Measurements from ENCODE around the gene RETREG1.
"Not testable (repeated sequence)": the region's sequence is repeated elsewhere in the genome, so short reads cannot be mapped to it uniquely, and the experiment has no call there.

The RETREG1 gene

DNA sequence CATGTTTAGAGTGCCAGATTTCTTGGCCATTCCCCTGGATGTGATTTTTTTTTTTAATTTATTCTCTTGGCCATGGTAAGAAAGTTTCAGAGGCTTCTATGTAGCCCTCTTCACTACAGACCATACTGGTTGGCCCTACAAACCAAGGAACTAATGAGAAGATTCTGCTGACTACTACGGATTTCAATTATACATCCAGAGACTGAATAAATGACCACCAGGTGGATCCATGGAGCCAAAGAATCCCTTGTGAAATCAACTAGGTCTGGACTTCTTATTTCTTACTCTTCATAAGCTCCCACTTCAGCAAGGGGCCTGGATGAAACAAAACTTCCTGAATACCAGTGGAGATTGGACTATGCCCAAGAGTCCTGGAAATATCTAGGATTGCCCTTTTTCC is 178.8 kb downstream of the RETREG1 start:
- DNase-seq = no peak

DNA sequence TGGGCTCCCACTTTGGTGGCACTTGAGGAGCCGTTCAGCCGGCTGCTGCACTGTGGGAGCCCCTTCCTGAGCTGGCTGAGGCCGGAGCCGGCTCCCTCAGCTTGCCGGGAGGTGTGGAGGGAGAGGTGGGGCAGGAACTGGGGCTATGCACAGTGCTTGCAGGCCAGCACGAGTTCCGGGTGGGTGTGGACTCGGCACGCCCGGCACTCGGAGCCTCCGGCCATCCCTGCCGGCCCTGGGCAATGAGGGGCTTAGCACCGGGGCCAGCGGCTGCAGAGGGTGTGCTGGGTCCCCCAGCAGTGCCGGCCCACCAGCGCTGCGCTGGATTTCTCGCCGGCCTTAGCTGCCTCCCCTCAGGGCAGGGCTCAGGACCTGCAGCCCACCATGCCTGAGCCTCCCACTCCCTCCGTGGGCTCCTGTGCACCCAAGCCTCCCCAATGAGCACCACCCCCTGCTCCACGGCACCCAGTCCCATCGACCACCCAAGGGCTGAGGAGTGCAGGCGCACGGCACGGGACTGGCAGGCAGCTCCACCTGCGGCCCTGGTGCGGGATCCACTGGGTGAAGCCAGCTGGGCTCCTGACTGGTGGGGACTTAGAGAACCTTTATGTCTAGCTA is 180.6 kb downstream of the RETREG1 start:
- DNase-seq = not testable (repeated sequence)

DNA sequence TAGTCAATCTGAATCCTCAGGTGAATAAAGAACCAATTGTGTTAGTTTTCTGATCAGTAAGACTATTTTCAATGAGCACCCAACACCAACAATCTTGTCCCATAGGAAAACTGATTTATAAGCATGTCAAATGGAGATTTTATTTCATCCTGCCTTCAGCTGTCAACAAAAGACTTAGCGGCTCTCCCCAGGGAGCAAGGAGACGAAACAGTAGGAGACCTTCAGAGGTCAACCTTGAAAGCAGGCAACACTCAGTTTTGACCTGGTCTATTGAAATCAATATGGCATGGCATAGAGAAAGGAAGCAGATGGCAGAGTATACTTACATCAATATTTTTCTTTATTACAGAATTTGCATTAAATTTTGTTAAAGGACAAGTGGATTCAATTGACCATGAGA is 185.3 kb downstream of the RETREG1 start:
- no peak for DNase-seq

DNA sequence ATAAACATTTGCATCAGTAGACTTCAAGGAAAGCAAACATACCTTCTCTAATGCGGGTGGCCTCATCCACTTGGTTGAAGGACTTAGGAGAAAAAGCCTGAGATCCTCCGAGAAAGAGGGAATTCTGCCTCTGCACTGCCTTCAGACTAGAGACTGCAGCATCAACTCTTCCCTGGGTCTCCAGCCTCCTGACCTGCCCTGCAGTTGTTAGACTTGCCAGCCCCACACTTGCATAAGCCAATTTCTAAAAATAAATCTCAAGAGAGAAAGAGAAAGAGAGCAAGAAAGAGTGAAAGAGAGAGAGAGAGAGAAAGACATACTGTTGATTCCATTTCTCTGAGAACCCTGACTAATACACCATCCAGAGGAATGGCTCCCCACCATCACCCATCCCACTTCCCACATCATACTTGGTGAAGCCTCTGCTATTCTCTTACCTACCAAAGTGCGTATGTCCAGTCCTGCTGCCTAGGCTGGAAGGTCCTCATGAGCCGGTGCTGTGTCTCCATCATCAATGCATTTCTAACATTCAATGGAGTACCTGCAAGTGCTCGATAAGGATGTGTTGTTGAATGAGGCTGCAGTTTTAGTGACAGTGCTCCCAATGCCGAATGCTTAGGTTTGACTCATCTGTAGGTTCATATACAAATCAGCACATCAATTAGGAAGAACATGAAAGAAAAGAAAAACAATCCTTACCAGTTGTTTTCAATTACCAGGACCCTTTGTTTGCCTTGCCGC is 186.3 kb downstream of the RETREG1 start:
- DNase-seq = no peak

DNA sequence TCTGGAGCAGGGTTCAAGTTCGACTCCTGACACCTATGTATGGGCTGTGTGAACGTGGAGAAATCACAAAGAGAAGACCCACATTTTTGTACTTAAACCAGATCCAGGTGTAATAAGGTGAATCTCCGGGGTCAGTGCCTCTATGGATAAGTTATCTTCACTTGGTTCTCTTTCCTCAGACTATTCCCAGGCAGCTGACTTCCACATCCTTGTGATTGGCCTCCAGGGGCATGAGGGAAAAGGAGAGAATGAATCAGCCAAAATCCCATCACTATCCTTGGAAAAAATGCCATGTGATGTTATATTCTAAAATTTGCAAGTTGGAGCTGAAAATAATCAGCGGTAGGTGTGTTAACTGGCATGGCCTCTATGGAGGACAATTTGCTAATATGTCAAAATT is 188.4 kb downstream of the RETREG1 start:
- DNase-seq = no peak

DNA sequence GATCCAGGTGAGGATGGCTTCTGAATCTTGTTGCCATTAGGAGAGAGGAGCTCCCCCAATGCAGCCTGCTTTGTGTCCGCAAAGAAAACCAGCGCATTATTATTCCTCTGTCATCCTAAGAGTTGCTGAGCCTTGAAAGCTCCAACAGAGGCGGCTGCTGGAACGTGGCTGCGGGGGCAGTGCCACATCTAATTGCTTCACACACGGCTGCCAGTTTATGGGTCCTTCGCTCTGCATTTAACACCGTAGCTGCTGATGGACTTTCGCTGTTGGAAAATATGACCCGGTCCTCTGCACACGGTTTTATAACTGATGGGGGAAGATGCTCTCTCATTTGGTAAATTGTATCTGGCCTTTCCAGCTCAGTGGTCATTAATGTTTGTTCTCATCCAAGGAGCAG is 189.2 kb downstream of the RETREG1 start:
- no peak for DNase-seq

All from stimulated activated CD8-positive, alpha-beta memory T cell treated with anti-CD3 and anti-CD28 coated beads, Interleukin-4, amount 100 ng/mL, for 48 hours (primary cell).